ENCODE results near the gene KIAA1549.

- TF ChIP-seq FOXA1 (IDR thresholded peaks at IDR 0.05) (no peak), RAD21 (IDR thresholded peaks at IDR 0.05) (peak; percentile 88 to 95), CTCF (IDR thresholded peaks at IDR 0.05; ENCODE audit: low read depth, low read length, missing input control) (peak; percentile 70), ATF3 (IDR thresholded peaks at IDR 0.05) (no peak), JUND (IDR thresholded peaks at IDR 0.05) (no peak), YY1 (IDR thresholded peaks at IDR 0.05) (no peak), MAX (IDR thresholded peaks at IDR 0.05) (no peak)
Observed at GRCh38 chr7:139016931-139017511, 35.8 kb upstream of the KIAA1549 start.
